IPS DF 6.9 (cell line): ENCODE data around the gene SLC43A3.
"Not testable (repeated sequence)": the region's sequence is repeated elsewhere in the genome, so short reads cannot be mapped to it uniquely, and the experiment has no call there.

ENCODE experiments used
- DNase-seq: peaks from one replicate; pipeline ENCODE4 v3.0.0-alpha.2; 2013; ENCODE audit warnings: low read depth, low spot score
- H3K27ac ChIP-seq: one replicate; pipeline ENCODE4 v1.5.1; 2013; ENCODE audit warnings: low read length, control low read depth
- H3K27me3 ChIP-seq: 2 replicates; pipeline ENCODE4 v1.6.1; 2013; ENCODE audit warnings: mild to moderate bottlenecking, low read length; ENCODE audit not compliant: control insufficient read depth, insufficient read depth
- H3K36me3 ChIP-seq: 2 replicates; pipeline ENCODE4 v1.6.1; 2013; ENCODE audit warnings: low read length; ENCODE audit not compliant: control insufficient read depth, insufficient read depth
- H3K4me1 ChIP-seq: 2 replicates; pipeline ENCODE4 v1.6.1; 2013; ENCODE audit warnings: low read length; ENCODE audit not compliant: control insufficient read depth, insufficient read depth
- H3K4me3 ChIP-seq: 2 replicates; pipeline ENCODE4 v1.5.1; 2013; ENCODE audit warnings: mild to moderate bottlenecking, low read length
- H3K9me3 ChIP-seq: 2 replicates; pipeline ENCODE4 v1.6.1; 2013; ENCODE audit warnings: low read length, inconsistent platforms; ENCODE audit not compliant: control insufficient read depth, insufficient read depth
- WGBS: extraction: QIAGEN DNeasy Blood & Tissue Kit; methylation state at CpG from one replicate; pipeline ENCODE4 v1.1.7; 2013; ENCODE audit warnings: mixed read lengths, missing lambda C conversion rate; ENCODE audit not compliant: insufficient read length, insufficient coverage; 5-methylcytosine and 5-hydroxymethylcytosine counted together

Gene SLC43A3

DNA sequence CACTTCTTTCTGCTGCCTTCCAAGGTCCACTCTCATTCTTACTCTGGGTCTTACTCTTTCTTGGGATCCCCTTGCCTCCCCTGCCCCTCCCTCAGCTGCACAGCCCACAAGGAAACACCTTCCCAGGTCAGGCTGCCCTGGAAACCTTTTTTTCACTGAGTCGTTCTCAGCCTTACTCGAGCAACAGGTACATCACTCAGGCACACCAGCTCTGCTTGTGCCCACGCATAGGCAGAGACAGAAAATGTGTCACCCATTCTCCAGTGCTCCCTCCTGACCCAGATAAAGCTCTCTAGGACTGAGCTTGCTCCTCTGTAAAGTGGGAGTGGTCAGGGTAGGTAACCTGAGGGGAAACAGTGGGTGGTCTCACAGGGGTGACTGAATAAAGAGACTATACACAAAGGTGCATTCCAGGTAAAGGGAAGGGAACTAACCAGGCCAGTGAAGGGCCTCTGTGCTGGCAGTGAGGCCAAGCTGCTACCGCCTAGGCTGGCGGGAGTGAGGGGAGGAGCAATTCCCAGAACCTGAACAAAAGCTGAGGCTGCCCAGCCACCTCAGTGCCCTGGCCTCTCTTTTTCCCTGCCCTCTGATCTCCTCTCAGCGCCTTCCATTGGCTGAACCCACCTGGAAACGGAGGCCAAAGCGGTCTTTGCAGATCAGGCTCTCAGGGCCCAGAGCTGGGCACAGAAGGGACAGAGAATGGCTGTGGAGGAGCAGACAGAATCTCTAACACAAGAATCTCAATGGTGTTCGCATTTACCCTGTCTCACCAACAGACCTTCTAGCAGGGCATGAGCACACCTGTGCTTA is 61.9 kb downstream of the SLC43A3 start:
- no peak overlapping the region for H3K27ac ChIP-seq
- no peaks in the 10 kb centered on the region for H3K27me3 ChIP-seq
- H3K9me3 ChIP-seq, result no peaks in the 10 kb centered on the region
- no peak overlapping the region for H3K4me3 ChIP-seq
- H3K4me1 ChIP-seq, result peaks cover 7% of the 10 kb centered on the region; the same call in 1 of the 2 replicates
- no CpG with 5 or more reads among the region's 9 CpGs for WGBS
- DNase-seq, result no peak
- H3K36me3 ChIP-seq, result no peaks in the 10 kb centered on the region

DNA sequence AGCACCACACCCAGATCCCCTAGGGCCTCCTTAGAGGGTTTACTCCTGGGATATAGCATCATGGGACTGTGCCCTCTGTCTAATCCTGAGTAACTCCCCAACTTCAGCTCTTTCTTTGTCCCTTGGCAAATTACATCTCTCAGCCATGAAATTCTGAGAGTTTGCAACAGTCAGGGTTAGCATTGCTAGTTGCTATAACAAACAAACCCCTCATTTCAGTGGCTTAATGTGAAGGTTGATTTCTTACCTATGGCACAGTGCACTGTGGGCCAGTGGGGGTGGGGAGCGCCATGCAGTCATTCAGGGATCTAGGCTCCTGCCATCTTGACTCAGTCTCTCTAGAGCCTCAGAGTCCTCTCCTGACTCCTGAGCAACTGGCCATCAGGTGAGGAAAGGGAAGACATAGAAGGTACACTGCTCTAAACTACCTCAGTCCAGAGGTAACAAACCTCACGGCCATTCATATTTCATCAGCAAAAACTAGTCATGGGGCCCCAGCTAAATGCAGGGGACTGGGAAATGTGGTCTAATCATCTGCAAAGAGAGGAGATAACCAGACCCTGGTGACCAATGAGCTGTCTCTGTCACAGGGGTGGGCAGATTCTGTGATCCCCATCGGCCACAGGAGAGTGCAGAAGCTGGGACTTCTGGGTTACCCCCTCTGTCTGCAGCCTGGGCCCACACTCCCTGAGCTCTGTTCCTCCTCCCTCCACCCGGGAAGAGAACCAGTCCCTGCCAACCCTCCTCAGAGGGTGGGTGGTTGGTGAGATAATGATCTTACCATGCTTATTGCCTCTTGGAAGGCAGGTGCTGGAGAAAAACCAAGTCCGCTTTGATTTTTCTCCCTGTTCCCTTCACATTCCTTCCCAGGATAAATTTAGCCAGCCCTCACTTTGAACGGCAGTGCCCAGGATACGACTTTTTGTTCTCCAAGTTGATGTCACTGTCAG is 63.5 kb downstream of the SLC43A3 start:
- H3K4me3 ChIP-seq, result no peak overlapping the region
- H3K27me3 ChIP-seq, result no peaks in the 10 kb centered on the region
- no peak overlapping the region for H3K27ac ChIP-seq
- no peak for DNase-seq
- WGBS, result no CpG with 5 or more reads among the region's 7 CpGs
- no peaks in the 10 kb centered on the region for H3K36me3 ChIP-seq
- no peaks in the 10 kb centered on the region for H3K9me3 ChIP-seq
- peaks cover 8% of the 10 kb centered on the region; the same call in 1 of the 2 replicates for H3K4me1 ChIP-seq

DNA sequence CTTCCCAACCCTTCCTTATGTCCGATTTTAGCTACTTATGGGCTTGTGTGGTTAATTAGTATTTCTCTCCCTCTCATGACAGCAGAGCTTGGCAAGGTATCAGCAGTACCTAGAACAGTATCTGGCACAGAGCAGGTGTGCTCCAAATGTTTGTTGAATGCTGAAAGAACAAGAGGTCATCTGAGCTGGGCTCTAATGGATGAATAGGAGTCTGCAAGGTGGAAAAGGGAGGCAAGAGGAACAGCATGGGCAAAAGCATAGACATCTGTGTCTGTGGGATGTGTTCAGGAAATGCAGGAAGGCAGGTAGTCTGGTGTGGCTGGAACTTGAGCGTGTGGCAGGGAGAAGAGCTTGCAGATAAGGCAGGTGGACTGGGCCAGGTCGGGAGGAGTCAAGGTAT is 65.0 kb downstream of the SLC43A3 start:
- Histone ChIP-seq H3K4me3 (no peak overlapping the region), H3K27ac (no peak overlapping the region), H3K9me3 (no peaks in the 10 kb centered on the region), H3K4me1 (peaks cover 8% of the 10 kb centered on the region; the same call in 1 of the 2 replicates), H3K36me3 (no peaks in the 10 kb centered on the region), H3K27me3 (no peaks in the 10 kb centered on the region)
- no CpG with 5 or more reads among the region's 3 CpGs for WGBS
- no peak for DNase-seq

- not testable (repeated sequence) for H3K27ac ChIP-seq, H3K27me3 ChIP-seq, H3K4me1 ChIP-seq, H3K36me3 ChIP-seq, H3K4me3 ChIP-seq, DNase-seq, H3K9me3 ChIP-seq
Observed at GRCh38 chr11:57361420-57361819, 65.5 kb downstream of the SLC43A3 start.

GRCh38 chr11:57360991-57361390 is 65.9 kb downstream of the SLC43A3 start:
- no peak overlapping the region for H3K4me3 ChIP-seq
- WGBS, result no CpG with 5 or more reads among the region's 8 CpGs
- peaks cover 8% of the 10 kb centered on the region; the same call in 1 of the 2 replicates for H3K4me1 ChIP-seq
- no peak overlapping the region for H3K27ac ChIP-seq
- no peaks in the 10 kb centered on the region for H3K36me3 ChIP-seq
- H3K9me3 ChIP-seq, result no peaks in the 10 kb centered on the region
- DNase-seq, result no peak
- H3K27me3 ChIP-seq, result no peaks in the 10 kb centered on the region

DNA sequence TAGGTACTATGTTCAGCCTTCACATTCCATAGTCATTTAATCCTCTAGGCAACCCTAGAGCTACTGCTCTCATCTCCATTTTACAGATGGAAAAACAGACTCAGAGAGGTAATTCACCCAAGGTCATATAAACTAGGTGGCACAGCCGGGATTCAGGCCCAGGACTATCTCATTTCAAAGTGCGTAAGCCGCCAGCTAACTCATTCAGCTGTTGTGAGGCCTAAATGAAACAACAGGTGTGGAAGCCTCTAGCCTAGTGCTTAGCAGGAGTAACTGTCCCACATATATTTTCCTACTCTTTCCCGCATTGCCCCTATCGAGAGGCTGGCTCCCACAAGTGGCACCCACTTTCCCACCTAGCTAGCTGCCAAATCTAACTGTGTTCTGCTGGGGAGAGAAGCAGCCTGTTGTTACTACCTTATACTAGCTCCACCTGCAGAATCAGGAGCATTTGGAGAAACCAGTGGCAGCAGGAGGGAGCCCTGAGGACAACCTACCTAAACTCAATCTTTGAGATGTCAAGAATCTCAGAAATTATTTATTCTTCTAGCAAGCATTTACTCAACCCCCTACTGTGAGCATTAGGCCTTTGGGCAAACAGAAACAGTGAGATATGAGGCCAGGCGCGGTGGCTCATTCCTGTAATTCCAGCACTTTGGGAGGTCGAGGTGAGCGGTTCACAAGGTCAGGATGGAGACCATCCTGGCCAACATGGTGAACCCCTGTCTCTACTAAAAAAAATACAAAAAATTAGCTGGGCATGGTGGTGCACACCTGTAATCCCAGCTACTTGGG is 66.8 kb downstream of the SLC43A3 start:
- DNase-seq, result no peak
- Histone ChIP-seq H3K27ac (no peak overlapping the region), H3K9me3 (no peaks in the 10 kb centered on the region), H3K36me3 (no peaks in the 10 kb centered on the region), H3K27me3 (no peaks in the 10 kb centered on the region), H3K4me1 (0 out of 2 replicates have a peak, but pooled peaks cover 4% of the 10 kb centered on the region), H3K4me3 (no peak overlapping the region)
- no CpG with 5 or more reads among the region's 9 CpGs for WGBS

GRCh38 chr11:57359396-57359795 is 67.5 kb downstream of the SLC43A3 start:
- Histone ChIP-seq H3K27ac (no peak overlapping the region), H3K4me3 (no peak overlapping the region), H3K36me3 (no peaks in the 10 kb centered on the region), H3K9me3 (no peaks in the 10 kb centered on the region), H3K4me1 (0 out of 2 replicates have a peak, but pooled peaks cover 1% of the 10 kb centered on the region), H3K27me3 (no peaks in the 10 kb centered on the region)
- no CpG with 5 or more reads among the region's 5 CpGs for WGBS
- DNase-seq, result no peak

- Histone ChIP-seq H3K9me3 (no peaks in the 10 kb centered on the region), H3K27ac (no peak overlapping the region), H3K4me1 (0 out of 2 replicates have a peak, but pooled peaks cover 1% of the 10 kb centered on the region), H3K27me3 (no peaks in the 10 kb centered on the region), H3K36me3 (no peaks in the 10 kb centered on the region), H3K4me3 (no peak overlapping the region)
- no CpG with 5 or more reads among the region's 9 CpGs for WGBS
- DNase-seq, result no peak
Observed at GRCh38 chr11:57358991-57359390, 67.9 kb downstream of the SLC43A3 start.

GRCh38 chr11:57358543-57358961 is 68.4 kb downstream of the SLC43A3 start:
- Histone ChIP-seq H3K36me3 (no peaks in the 10 kb centered on the region), H3K27me3 (no peaks in the 10 kb centered on the region), H3K27ac (no peak overlapping the region), H3K9me3 (no peaks in the 10 kb centered on the region), H3K4me1 (0 out of 2 replicates have a peak, but pooled peaks cover 1% of the 10 kb centered on the region), H3K4me3 (no peak overlapping the region)
- no CpG with 5 or more reads among the region's 9 CpGs for WGBS
- no peak for DNase-seq

DNA sequence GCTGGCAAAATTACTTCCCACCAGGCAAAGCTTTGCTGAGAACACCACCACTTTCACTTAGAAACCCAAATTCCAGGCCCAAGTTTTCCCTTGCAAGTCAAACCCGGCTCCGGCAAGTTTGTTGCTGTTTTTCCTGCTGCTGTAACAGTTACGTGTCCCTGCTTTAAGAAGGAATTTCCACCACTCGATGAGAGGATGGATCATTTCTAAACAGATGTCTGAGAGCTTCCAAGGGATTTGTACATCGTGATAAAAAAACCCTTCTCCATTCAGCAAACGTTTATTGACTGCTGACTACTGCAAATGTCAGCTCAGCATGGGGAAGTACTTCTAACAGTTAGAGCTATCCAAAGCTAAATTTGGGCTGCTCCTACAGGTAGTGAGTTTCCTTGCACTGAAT is 69.1 kb downstream of the SLC43A3 start:
- Histone ChIP-seq H3K4me1 (0 out of 2 replicates have a peak, but pooled peaks cover 1% of the 10 kb centered on the region), H3K9me3 (no peaks in the 10 kb centered on the region), H3K36me3 (no peaks in the 10 kb centered on the region), H3K27me3 (no peaks in the 10 kb centered on the region), H3K27ac (no peak overlapping the region), H3K4me3 (no peak overlapping the region)
- DNase-seq, result no peak
- WGBS, result no CpG with 5 or more reads among the region's 6 CpGs
